ENCODE data around the gene OSBPL3. TPM values are rescaled to one million over a fixed set of nuclear protein-coding genes. Genes with fewer than 3 reads are reported as not detected.

The OSBPL3 gene
- total RNA-seq, 4 donors from 2014 or later: 4.3 to 8.6 (median 7.1) TPM

GRCh38 chr7:24848878-24849277, 131.1 kb downstream of the OSBPL3 start:
- ATAC-seq (ENCODE audit: low FRiP score) (no peak), DNase-seq (ENCODE audit: low spot score) (no peak)
- TF ChIP-seq CTCF (IDR thresholded peaks at IDR 0.05): no peak

- DNase-seq (ENCODE audit: low spot score) (no peak), ATAC-seq (ENCODE audit: low FRiP score) (no peak)
- TF ChIP-seq CTCF (IDR thresholded peaks at IDR 0.05): no peak
Observed at GRCh38 chr7:24847754-24848153, 132.2 kb downstream of the OSBPL3 start.

- no peak for DNase-seq (ENCODE audit: low spot score)
- TF ChIP-seq CTCF (IDR thresholded peaks at IDR 0.05): no peak
- no peak for ATAC-seq (ENCODE audit: low FRiP score)
Observed at GRCh38 chr7:24843821-24844434, 136.1 kb downstream of the OSBPL3 start.

- ATAC-seq (ENCODE audit: low FRiP score): no peak
- no peak for DNase-seq (ENCODE audit: low spot score)
- TF ChIP-seq CTCF (IDR thresholded peaks at IDR 0.05): no peak
Observed at GRCh38 chr7:24842449-24843241, 137.3 kb downstream of the OSBPL3 start.

GRCh38 chr7:24842029-24842428, 137.9 kb downstream of the OSBPL3 start:
- DNase-seq (ENCODE audit: low spot score) (no peak), ATAC-seq (ENCODE audit: low FRiP score) (no peak)
- TF ChIP-seq CTCF (IDR thresholded peaks at IDR 0.05): no peak

GRCh38 chr7:24840563-24840962, 139.4 kb downstream of the OSBPL3 start:
- DNase-seq (ENCODE audit: low spot score) (no peak), ATAC-seq (ENCODE audit: low FRiP score) (no peak)
- no peak for TF ChIP-seq CTCF (IDR thresholded peaks at IDR 0.05)

GRCh38 chr7:24836084-24836483, 143.9 kb downstream of the OSBPL3 start:
- DNase-seq (ENCODE audit: low spot score): no peak
- TF ChIP-seq CTCF (IDR thresholded peaks at IDR 0.05): no peak
- no peak for ATAC-seq (ENCODE audit: low FRiP score)
